Measurements from ENCODE around the gene TBCK.

- TF ChIP-seq POLR2A (IDR thresholded peaks at IDR 0.05; ENCODE audit: low read depth, low read length) = no peak
- TF ChIP-seq TAF1 (IDR thresholded peaks at IDR 0.05; ENCODE audit: low read depth, low read length) = no peak
Measured at GRCh38 chr4:106351016-106351415, 35.0 kb upstream of the TBCK start.
